Transverse colon (tissue), 4 donors: ENCODE results near the gene SIGLEC1.

Experiments used
- CTCF ChIP-seq, 5 experiments: fragments of 200-600 bp in 3 of 5; fragments of 450-650 bp in 2 of 5; sonication (generic) in 3 of 5; IDR thresholded peaks; 1 replicate in 2 of 5; 2 replicates in 3 of 5; pipeline ENCODE4 v1.5.1; 2016 to 2017; ENCODE audit warnings: antibody characterized with exemption in 5 of 5, inconsistent platforms in 3 of 5, mild to moderate bottlenecking in 2 of 5, moderate library complexity in 1 of 5
- POLR2A ChIP-seq: fragments of 450-650 bp; IDR thresholded peaks from one replicate; pipeline ENCODE4 v1.6.1; 2016; ENCODE audit warnings: antibody characterized with exemption, mild to moderate bottlenecking, moderate library complexity
- POLR2AphosphoS5 ChIP-seq, 3 donors: sonication (generic); formaldehyde crosslinking; IDR thresholded peaks; one replicate each; pipeline ENCODE4 v1.6.1; 2016; ENCODE audit warnings: antibody characterized with exemption in 3 of 3

- no peak for TF ChIP-seq CTCF (IDR thresholded peaks at IDR 0.05)
- no peak for TF ChIP-seq POLR2AphosphoS5 (IDR thresholded peaks at IDR 0.05)
- TF ChIP-seq POLR2A = no peak
Observed at GRCh38 chr20:3706774-3707507, 5.5 kb downstream of the SIGLEC1 start.
